WTC11 (cell line): ENCODE results near the gene ATG2A.

Source experiments
- GABPB1 ChIP-seq: sonication (generic); formaldehyde crosslinking; IDR thresholded peaks from 2 replicates; pipeline ENCODE4 v1.8.1; 2023; ENCODE audit warnings: mild to moderate bottlenecking, missing genetic modification reagents
- MXD4 ChIP-seq: fragments of 250-450 bp; sonication (Bioruptor Pico); IDR thresholded peaks from 2 replicates; pipeline ENCODE4 v1.8.0; 2021; ENCODE audit warnings: mild to moderate bottlenecking, moderate library complexity, borderline replicate concordance
- ZNF423 ChIP-seq: fragments of 250-450 bp; sonication (Bioruptor Pico); IDR thresholded peaks from 2 replicates; pipeline ENCODE4 v2.1.2; 2022; ENCODE audit warnings: mild to moderate bottlenecking, moderate library complexity
- TF ChIP-seq, protein P1 (sequence below): sonication (generic); formaldehyde crosslinking; IDR thresholded peaks from 2 replicates; pipeline ENCODE4 v1.8.1; 2022; ENCODE audit warnings: missing genetic modification reagents, borderline replicate concordance
- TF ChIP-seq, protein P2 (sequence below): fragments of 200-600 bp; IDR thresholded peaks from 2 replicates; pipeline ENCODE4 v1.8.0; 2022; ENCODE audit warnings: antibody characterized with exemption
- TF ChIP-seq, protein P3 (sequence below): sonication (generic); formaldehyde crosslinking; IDR thresholded peaks from 2 replicates; pipeline ENCODE4 v1.8.1; 2023; ENCODE audit warnings: mild to moderate bottlenecking, missing genetic modification reagents, moderate library complexity
- TF ChIP-seq, protein P4 (sequence below): sonication (generic); formaldehyde crosslinking; IDR thresholded peaks from 2 replicates; pipeline ENCODE4 v1.8.0; 2022; ENCODE audit warnings: mild to moderate bottlenecking, missing genetic modification reagents
- TF ChIP-seq, protein P5 (sequence below): sonication (generic); formaldehyde crosslinking; IDR thresholded peaks from 2 replicates; pipeline ENCODE4 v1.8.0; 2022; ENCODE audit warnings: mild to moderate bottlenecking, missing genetic modification reagents
- TF ChIP-seq, protein P6 (sequence below): sonication (generic); formaldehyde crosslinking; IDR thresholded peaks from 2 replicates; pipeline ENCODE4 v1.8.1; 2023; ENCODE audit warnings: mild to moderate bottlenecking, missing genetic modification reagents, moderate library complexity
- TF ChIP-seq, protein P7 (sequence below): sonication (generic); formaldehyde crosslinking; IDR thresholded peaks from 2 replicates; pipeline ENCODE4 v1.8.1; 2023; ENCODE audit warnings: mild to moderate bottlenecking, missing genetic modification reagents

DNA sequence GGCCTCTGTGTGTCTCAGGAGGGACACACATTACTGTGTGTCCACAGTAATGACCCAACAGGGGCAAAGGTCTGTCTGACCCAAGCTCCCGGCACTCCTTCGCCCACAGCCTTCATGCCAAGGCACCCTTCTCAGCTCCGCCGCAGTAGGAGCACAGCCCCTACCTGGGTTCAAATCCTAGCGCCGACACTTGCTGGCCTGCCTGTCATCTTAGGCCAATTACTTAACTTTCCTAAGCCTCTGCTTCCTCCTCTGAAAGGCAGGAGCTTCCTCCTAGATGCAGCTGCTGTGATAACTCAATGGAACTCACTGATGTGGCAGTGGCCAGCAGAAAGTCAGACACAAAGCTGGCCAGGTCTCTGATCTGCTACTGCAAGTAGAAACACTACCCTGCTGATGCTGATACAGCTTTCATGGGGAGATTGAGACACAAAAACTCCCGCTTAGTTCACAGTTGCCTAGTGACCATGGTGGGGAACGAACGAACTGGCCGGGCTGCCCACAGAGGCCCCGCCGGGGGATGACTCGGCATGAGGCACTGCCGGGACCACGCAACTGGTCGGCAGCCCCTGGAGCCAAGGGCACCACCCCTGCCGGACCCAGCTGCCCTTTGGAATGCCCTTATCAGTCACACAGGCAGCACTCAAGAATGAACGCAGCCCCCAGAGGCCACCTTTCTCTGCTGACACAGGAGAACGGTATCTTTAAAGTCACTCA, 46.7 kb downstream of the ATG2A start:
- TF ChIP-seq, protein P1, sequence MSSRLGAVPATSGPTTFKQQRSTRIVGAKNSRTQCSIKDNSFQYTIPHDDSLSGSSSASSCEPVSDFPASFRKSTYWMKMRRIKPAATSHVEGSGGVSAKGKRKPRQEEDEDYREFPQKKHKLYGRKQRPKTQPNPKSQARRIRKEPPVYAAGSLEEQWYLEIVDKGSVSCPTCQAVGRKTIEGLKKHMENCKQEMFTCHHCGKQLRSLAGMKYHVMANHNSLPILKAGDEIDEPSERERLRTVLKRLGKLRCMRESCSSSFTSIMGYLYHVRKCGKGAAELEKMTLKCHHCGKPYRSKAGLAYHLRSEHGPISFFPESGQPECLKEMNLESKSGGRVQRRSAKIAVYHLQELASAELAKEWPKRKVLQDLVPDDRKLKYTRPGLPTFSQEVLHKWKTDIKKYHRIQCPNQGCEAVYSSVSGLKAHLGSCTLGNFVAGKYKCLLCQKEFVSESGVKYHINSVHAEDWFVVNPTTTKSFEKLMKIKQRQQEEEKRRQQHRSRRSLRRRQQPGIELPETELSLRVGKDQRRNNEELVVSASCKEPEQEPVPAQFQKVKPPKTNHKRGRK, result no peak
- TF ChIP-seq, protein P2, sequence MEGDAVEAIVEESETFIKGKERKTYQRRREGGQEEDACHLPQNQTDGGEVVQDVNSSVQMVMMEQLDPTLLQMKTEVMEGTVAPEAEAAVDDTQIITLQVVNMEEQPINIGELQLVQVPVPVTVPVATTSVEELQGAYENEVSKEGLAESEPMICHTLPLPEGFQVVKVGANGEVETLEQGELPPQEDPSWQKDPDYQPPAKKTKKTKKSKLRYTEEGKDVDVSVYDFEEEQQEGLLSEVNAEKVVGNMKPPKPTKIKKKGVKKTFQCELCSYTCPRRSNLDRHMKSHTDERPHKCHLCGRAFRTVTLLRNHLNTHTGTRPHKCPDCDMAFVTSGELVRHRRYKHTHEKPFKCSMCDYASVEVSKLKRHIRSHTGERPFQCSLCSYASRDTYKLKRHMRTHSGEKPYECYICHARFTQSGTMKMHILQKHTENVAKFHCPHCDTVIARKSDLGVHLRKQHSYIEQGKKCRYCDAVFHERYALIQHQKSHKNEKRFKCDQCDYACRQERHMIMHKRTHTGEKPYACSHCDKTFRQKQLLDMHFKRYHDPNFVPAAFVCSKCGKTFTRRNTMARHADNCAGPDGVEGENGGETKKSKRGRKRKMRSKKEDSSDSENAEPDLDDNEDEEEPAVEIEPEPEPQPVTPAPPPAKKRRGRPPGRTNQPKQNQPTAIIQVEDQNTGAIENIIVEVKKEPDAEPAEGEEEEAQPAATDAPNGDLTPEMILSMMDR, result no peak
- TF ChIP-seq, protein P3, sequence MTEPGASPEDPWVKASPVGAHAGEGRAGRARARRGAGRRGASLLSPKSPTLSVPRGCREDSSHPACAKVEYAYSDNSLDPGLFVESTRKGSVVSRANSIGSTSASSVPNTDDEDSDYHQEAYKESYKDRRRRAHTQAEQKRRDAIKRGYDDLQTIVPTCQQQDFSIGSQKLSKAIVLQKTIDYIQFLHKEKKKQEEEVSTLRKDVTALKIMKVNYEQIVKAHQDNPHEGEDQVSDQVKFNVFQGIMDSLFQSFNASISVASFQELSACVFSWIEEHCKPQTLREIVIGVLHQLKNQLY, result no peak
- TF ChIP-seq, protein P4, sequence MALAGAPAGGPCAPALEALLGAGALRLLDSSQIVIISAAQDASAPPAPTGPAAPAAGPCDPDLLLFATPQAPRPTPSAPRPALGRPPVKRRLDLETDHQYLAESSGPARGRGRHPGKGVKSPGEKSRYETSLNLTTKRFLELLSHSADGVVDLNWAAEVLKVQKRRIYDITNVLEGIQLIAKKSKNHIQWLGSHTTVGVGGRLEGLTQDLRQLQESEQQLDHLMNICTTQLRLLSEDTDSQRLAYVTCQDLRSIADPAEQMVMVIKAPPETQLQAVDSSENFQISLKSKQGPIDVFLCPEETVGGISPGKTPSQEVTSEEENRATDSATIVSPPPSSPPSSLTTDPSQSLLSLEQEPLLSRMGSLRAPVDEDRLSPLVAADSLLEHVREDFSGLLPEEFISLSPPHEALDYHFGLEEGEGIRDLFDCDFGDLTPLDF (CRISPR knock-in tag), result no peak
- TF ChIP-seq MXD4, result no peak
- 0 out of 2 replicates have a peak, but pooled peaks have one; percentile 14 for TF ChIP-seq GABPB1 (CRISPR knock-in tag)
- TF ChIP-seq, protein P5, sequence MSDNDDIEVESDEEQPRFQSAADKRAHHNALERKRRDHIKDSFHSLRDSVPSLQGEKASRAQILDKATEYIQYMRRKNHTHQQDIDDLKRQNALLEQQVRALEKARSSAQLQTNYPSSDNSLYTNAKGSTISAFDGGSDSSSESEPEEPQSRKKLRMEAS, result no peak
- TF ChIP-seq, protein P6, sequence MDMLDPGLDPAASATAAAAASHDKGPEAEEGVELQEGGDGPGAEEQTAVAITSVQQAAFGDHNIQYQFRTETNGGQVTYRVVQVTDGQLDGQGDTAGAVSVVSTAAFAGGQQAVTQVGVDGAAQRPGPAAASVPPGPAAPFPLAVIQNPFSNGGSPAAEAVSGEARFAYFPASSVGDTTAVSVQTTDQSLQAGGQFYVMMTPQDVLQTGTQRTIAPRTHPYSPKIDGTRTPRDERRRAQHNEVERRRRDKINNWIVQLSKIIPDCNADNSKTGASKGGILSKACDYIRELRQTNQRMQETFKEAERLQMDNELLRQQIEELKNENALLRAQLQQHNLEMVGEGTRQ, result no peak
- no peak for TF ChIP-seq ZNF423
- TF ChIP-seq, protein P7, sequence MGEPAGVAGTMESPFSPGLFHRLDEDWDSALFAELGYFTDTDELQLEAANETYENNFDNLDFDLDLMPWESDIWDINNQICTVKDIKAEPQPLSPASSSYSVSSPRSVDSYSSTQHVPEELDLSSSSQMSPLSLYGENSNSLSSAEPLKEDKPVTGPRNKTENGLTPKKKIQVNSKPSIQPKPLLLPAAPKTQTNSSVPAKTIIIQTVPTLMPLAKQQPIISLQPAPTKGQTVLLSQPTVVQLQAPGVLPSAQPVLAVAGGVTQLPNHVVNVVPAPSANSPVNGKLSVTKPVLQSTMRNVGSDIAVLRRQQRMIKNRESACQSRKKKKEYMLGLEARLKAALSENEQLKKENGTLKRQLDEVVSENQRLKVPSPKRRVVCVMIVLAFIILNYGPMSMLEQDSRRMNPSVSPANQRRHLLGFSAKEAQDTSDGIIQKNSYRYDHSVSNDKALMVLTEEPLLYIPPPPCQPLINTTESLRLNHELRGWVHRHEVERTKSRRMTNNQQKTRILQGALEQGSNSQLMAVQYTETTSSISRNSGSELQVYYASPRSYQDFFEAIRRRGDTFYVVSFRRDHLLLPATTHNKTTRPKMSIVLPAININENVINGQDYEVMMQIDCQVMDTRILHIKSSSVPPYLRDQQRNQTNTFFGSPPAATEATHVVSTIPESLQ (CRISPR knock-in tag), result no peak
